ENCODE measurements around the gene MCUB.

The MCUB gene

GRCh38 chr4:109729718-109730618 is 169.9 kb downstream of the MCUB start, which contains the start of gene PLA2G12A:
TSS of gene PLA2G12A (minus strand) at chr4:109730070. CDS start at chr4:109729809, 261 bp downstream.
- TF ChIP-seq CTCF (conservative IDR thresholded peaks at IDR 0.05; ENCODE audit: control insufficient read depth, insufficient read depth, low read depth, low read length): no peak
- DNase-seq (ENCODE audit: low read depth): peak; percentile 46
- peak within 1 kb of the TSS; percentile 92 for H3K4me3 ChIP-seq (ENCODE audit: control insufficient read depth, low read depth, low read length)

GRCh38 chr4:109730619-109731545 is 170.8 kb downstream of the MCUB start:
- peak; percentile 11 for DNase-seq (ENCODE audit: low read depth)
- H3K4me3 ChIP-seq (ENCODE audit: control insufficient read depth, low read depth, low read length): peak overlapping the region; percentile 92
- no peak for TF ChIP-seq CTCF (conservative IDR thresholded peaks at IDR 0.05; ENCODE audit: control insufficient read depth, insufficient read depth, low read depth, low read length)

GRCh38 chr4:109733728-109734127 is 173.7 kb downstream of the MCUB start:
- H3K4me3 ChIP-seq (ENCODE audit: control insufficient read depth, low read depth, low read length): no peak overlapping the region
- TF ChIP-seq CTCF (conservative IDR thresholded peaks at IDR 0.05; ENCODE audit: control insufficient read depth, insufficient read depth, low read depth, low read length): no peak
- no peak for DNase-seq (ENCODE audit: low read depth)

- no peak for TF ChIP-seq CTCF (conservative IDR thresholded peaks at IDR 0.05; ENCODE audit: control insufficient read depth, insufficient read depth, low read depth, low read length)
- no peak for DNase-seq (ENCODE audit: low read depth)
- H3K4me3 ChIP-seq (ENCODE audit: control insufficient read depth, low read depth, low read length): no peak overlapping the region
Measured at GRCh38 chr4:109735566-109736365, 175.7 kb downstream of the MCUB start.

Data from fibroblast of mammary gland (primary cell).